NCI-H2171 (cell line): ENCODE data around the gene TPRX2.
"Not testable (repeated sequence)": the region's sequence is repeated elsewhere in the genome, so short reads cannot be mapped to it uniquely, and the experiment has no call there.

Source experiments
- DNase-seq: peaks from one replicate; lab custom pipeline; 2025; lab: John Stamatoyannopoulos, UW

TPRX2 gene, protein sequence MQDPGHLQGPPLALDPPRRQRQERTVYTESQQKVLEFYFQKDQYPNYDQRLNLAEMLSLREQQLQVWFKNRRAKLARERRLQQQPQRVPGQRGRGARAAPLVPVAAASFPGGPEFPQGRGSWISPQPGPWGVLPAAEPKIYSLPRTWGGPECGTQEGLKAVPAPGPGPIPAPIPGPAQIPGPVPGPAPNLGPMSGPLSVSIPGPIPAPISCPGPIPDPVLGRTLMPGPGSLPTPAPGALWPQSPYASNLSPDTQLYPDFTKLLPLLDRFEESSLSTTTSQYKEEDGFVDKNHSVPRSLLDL

DNA sequence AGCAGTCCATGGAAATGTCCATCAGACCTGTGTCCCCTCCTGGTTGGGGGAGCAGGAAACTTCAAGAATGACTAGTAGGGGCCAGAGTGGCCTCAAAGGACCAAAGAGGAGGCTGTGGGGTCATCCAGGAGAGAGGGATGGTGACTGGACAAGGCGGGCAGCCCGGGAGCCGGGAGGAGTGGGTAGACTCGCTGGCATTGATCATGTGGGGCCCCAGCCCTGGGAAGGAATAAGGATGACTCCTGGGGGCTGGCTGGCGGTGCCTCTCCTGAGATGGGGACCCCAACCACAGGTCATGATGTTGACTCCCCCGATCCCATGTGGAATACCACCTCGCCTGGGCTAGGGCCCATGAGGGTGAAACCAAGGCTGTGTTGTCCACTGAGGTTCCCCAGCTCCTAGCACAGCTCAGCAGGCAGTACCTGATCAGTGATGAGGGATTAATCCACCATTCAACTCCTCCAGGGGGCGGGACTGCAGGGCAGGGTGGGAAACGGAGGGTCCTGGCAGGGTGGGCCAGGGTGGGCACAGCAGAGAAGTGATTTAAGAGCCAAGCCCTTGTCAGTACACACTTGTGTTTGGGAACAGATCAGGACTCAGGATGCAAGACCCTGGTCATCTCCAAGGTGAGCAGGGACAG lies at the start of gene TPRX2:
TPRX2 (plus strand) TSS at position 590 of the 640 bp plus-strand sequence; CDS start at position 602, 12 bp downstream.
- not testable (repeated sequence) for DNase-seq

GRCh38 chr19:47813304-47813994 lies 45.6 kb upstream of the TPRX2 start:
- no peak for DNase-seq

DNA sequence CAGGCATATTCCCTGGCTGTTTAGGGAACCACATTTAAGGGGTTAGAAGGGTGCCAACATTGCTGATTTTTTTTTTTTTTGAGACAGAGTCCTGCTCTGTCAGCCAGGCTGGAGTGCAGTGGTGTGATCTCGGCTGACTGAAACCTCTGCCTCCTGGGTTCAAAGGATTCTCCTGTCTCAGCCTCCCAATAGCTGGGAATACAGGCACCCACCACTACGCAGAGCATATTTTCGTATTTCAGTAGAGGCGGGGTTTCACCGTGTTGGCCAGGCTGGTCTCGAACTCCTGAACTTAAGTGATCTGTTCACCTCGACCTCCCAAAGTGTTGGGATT lies 45.1 kb upstream of the TPRX2 start:
- no peak for DNase-seq

DNA sequence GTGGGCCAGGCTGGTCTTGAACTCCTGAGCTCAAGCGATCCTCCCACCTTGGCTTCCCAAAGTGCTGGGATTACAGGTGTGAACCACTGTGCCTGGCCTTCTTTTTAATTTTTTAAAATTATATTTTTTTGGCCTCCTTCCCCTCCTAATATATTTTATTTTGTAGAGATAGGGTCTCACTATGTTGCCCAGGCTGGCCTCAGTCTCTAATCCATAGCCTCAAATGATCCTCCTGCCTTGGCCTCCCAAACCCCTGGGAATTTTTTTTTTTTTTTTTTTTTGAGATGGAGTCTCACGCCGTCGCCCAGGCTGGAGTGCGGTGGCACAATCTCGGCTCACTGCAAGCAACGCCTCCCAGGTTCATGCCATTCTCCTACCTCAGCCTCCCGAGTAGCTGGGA lies 42.8 kb upstream of the TPRX2 start:
- DNase-seq = not testable (repeated sequence)

DNA sequence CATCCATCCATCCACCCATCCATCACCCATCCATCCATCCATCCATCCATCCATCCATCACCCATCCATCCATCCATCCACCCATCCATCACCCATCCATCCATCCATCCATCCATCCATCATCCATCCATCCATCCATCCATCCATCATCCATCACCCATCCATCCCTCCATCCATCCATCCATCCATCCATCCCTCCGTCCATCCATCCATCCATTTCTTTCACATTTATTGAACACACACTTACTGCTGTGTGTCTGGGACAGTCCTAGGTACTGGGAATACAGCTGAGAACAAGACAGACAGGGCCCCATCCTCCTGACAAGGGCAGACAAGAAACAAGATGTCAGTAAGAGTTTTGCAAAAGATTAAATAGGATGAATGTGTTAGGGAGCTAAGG lies 40.8 kb upstream of the TPRX2 start:
- not testable (repeated sequence) for DNase-seq

DNA sequence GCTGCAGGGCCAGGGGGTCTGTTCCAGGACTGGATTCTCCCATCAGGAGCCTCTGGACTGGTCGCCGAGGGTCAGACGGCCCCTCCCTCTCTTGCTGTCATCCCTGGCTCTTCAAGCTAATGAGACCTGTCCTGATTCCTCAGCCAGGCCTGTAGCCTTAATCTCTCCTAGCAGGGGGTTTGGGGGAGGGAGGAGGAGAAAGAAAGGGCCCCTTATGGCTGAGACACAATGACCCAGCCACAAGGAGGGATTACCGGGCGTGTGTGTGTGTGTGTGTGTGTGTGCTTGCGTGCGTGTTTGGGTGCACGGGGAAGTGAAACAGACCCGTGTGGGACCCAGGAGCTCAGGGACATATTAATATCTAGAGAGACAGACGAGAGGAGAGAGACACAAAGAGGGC lies 39.2 kb upstream of the TPRX2 start:
- DNase-seq = no peak

- DNase-seq = no peak
These were observed 38.6 kb upstream of the TPRX2 start for GRCh38 chr19:47820410-47820809.

- DNase-seq = no peak
These were observed 37.5 kb upstream of the TPRX2 start, which contains the start of gene CRX for GRCh38 chr19:47821460-47822020. TSS of gene CRX (plus strand) at chr19:47821937. CDS start at chr19:47834444, 12,507 bp downstream.

GRCh38 chr19:47824396-47824795 lies 34.6 kb upstream of the TPRX2 start:
- no peak for DNase-seq

GRCh38 chr19:47826800-47827199 lies 32.2 kb upstream of the TPRX2 start:
- DNase-seq = no peak

GRCh38 chr19:47832723-47833122 lies 26.3 kb upstream of the TPRX2 start:
- no peak for DNase-seq

DNA sequence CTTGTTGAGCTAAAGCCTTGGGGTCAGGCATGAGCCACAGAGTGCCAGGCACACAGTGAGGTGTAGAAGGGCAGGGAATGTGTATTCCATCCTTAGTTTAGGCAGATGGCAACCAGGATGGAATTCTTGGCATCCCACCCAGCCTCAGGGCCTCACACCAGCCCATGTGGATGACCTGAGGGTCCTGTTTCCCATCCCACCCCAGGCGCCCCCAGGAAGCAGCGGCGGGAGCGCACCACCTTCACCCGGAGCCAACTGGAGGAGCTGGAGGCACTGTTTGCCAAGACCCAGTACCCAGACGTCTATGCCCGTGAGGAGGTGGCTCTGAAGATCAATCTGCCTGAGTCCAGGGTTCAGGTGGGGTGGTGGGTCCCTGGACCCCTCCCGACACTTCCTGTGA lies 23.0 kb upstream of the TPRX2 start:
- DNase-seq = no peak

DNA sequence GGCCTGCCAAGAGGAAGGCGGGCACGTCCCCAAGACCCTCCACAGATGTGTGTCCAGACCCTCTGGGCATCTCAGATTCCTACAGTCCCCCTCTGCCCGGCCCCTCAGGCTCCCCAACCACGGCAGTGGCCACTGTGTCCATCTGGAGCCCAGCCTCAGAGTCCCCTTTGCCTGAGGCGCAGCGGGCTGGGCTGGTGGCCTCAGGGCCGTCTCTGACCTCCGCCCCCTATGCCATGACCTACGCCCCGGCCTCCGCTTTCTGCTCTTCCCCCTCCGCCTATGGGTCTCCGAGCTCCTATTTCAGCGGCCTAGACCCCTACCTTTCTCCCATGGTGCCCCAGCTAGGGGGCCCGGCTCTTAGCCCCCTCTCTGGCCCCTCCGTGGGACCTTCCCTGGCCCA lies 19.6 kb upstream of the TPRX2 start:
- no peak for DNase-seq

GRCh38 chr19:47839913-47840312 lies 19.1 kb upstream of the TPRX2 start:
- no peak for DNase-seq

- DNase-seq = no peak
These were observed 16.1 kb upstream of the TPRX2 start for GRCh38 chr19:47842941-47843340.

DNA sequence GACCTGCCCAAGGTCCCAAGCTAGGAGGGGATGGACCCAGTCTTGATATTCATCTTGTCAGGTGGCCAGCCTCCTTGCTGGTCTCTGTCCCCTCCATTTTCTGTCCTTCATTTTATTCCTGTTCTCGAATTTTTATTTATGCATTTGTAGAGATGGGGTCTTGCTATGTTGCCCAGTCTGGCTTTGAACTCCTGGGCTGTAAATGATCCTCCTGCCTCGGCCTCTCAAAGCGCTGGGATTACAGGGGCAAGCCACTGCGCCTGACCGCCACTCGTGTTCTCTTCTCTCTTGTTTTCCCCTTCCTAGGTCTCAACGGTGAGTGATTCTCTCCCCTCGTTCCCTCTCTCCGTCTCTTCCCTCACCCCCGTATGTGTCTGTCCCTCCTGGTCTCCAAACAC lies 10.6 kb upstream of the TPRX2 start:
- DNase-seq = no peak

- no peak for DNase-seq
These were observed 10.1 kb upstream of the TPRX2 start for GRCh38 chr19:47848823-47849473.

GRCh38 chr19:47853003-47853402 lies 6.0 kb upstream of the TPRX2 start:
- DNase-seq = no peak

DNA sequence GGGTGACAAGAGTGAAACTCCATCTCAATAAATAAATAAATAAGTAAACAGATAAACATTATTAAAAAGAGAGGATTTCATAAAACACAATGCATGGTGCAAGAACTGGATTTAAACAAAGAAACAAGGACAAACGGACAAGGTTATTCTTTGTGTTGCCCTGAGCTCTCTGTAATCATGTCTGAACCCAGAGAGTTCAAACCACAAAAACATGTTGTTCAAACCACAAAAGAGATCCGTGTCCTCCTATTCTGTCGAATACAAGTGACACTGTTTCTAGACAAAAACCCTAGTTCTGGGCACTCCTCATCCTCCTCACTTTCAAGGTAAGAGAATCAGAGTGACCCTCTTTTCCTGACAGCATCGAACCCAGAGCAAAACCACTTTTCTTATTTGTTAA lies 4.6 kb upstream of the TPRX2 start:
- DNase-seq = no peak

DNA sequence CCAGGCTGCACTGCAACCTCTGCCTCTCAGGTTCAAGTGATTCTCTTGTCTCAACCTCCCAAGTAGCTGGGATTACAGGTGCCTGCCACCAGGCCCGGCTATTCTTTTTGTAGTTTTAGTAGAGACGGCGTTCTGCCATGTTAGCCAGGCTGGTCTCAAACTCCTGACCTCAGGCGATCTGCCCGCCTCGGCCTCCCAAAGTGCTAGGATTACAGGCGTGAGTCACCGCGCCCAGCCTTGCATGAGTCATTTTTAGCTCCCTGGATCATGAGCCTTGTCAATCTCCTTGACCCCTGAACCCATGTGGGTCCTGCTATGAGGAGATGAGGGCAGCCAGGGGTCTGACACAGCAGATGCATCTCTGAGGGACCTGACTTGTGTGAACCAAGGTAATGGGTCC lies 804 bp upstream of the TPRX2 start:
- DNase-seq = not testable (repeated sequence)

- not testable (repeated sequence) for DNase-seq
These were observed 803 bp downstream of the TPRX2 start for GRCh38 chr19:47859838-47860237.

GRCh38 chr19:47860602-47861297 lies 1.7 kb downstream of the TPRX2 start:
- no peak for DNase-seq
